BE2C (cell line): ENCODE results near the gene EIF4B.

Experiments used
- DNase-seq: peaks from one replicate; pipeline ENCODE4 v3.0.0-alpha.2; 2020
- H3K27me3 ChIP-seq: fragments of 250-450 bp; sonication (Bioruptor Pico); 2 replicates; pipeline ENCODE4 v1.5.1; 2020; ENCODE audit warnings: mild to moderate bottlenecking
- H3K36me3 ChIP-seq: fragments of 250-450 bp; sonication (Bioruptor Pico); 2 replicates; pipeline ENCODE4 v1.5.1; 2020; ENCODE audit warnings: mild to moderate bottlenecking
- H3K4me1 ChIP-seq: fragments of 250-450 bp; sonication (Bioruptor Pico); 2 replicates; pipeline ENCODE4 v1.5.1; 2020
- H3K4me3 ChIP-seq: 2 replicates; pipeline ENCODE4 v1.5.1; 2011; ENCODE audit warnings: low read depth, low read length
- H3K9me3 ChIP-seq: fragments of 250-450 bp; sonication (Bioruptor Pico); 2 replicates; pipeline ENCODE4 v1.5.1; 2020
- CTCF ChIP-seq: IDR thresholded peaks from 2 replicates; pipeline ENCODE4 v1.5.1; 2012; ENCODE audit warnings: mild to moderate bottlenecking, low read depth, low read length

EIF4B gene

GRCh38 chr12:53062011-53062961 lies 56.0 kb downstream of the EIF4B start:
- H3K27me3 ChIP-seq = no peaks in the 10 kb centered on the region

GRCh38 chr12:53062977-53063707 lies 56.9 kb downstream of the EIF4B start:
- TF ChIP-seq CTCF = no peak
- Histone ChIP-seq H3K27me3 (no peaks in the 10 kb centered on the region), H3K4me3 (no peak overlapping the region), H3K4me1 (no peaks in the 10 kb centered on the region), H3K36me3 (no peaks in the 10 kb centered on the region), H3K9me3 (no peaks in the 10 kb centered on the region)
- no peak for DNase-seq

More at GRCh38 chr12:53062011-53062961, 56.0 kb downstream of the EIF4B start:
- DNase-seq = no peak
- TF ChIP-seq CTCF = no peak
- Histone ChIP-seq H3K4me3 (no peak overlapping the region), H3K9me3 (no peaks in the 10 kb centered on the region), H3K4me1 (no peaks in the 10 kb centered on the region), H3K36me3 (no peaks in the 10 kb centered on the region)

- no peaks in the 10 kb centered on the region for H3K36me3 ChIP-seq
- H3K4me3 ChIP-seq = no peak overlapping the region
- DNase-seq = no peak
- H3K9me3 ChIP-seq = no peaks in the 10 kb centered on the region
- H3K4me1 ChIP-seq = no peaks in the 10 kb centered on the region
- no peaks in the 10 kb centered on the region for H3K27me3 ChIP-seq
- no peak for TF ChIP-seq CTCF
Observed at GRCh38 chr12:53063708-53064612, 57.7 kb downstream of the EIF4B start.

- Histone ChIP-seq H3K27me3 (no peaks in the 10 kb centered on the region), H3K4me3 (no peak overlapping the region), H3K9me3 (no peaks in the 10 kb centered on the region), H3K4me1 (no peaks in the 10 kb centered on the region), H3K36me3 (no peaks in the 10 kb centered on the region)
- no peak for TF ChIP-seq CTCF
- no peak for DNase-seq
Observed at GRCh38 chr12:53064613-53065436, 58.6 kb downstream of the EIF4B start.

- Histone ChIP-seq H3K9me3 (no peaks in the 10 kb centered on the region), H3K4me3 (no peak overlapping the region), H3K27me3 (no peaks in the 10 kb centered on the region), H3K4me1 (no peaks in the 10 kb centered on the region), H3K36me3 (no peaks in the 10 kb centered on the region)
- TF ChIP-seq CTCF = no peak
- DNase-seq = no peak
Observed at GRCh38 chr12:53065470-53065869, 59.2 kb downstream of the EIF4B start.
